ENCODE data around the gene ACOT9.
"Not testable (repeated sequence)": the region's sequence is repeated elsewhere in the genome, so short reads cannot be mapped to it uniquely, and the experiment has no call there.

ACOT9 gene

DNA sequence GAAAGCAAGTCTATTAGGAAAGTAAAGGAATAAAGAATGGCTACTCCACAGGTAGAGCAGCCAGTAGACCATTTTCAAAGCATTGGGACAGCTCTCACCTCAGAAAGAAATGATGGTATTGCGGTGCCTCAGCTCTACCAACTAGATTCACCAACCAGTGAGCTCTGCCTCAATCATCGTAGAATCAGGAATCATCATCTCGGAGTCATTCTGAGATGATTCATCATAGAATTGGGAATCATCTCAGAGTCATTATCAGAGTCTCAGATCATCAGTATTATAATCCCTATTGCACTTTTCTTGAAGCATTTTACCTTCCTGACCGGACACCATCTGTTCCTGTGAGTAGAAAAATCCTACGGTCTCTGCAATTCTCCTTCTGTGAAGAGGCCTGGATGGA, 22.4 kb upstream of the ACOT9 start:
- no peak for DNase-seq

DNA sequence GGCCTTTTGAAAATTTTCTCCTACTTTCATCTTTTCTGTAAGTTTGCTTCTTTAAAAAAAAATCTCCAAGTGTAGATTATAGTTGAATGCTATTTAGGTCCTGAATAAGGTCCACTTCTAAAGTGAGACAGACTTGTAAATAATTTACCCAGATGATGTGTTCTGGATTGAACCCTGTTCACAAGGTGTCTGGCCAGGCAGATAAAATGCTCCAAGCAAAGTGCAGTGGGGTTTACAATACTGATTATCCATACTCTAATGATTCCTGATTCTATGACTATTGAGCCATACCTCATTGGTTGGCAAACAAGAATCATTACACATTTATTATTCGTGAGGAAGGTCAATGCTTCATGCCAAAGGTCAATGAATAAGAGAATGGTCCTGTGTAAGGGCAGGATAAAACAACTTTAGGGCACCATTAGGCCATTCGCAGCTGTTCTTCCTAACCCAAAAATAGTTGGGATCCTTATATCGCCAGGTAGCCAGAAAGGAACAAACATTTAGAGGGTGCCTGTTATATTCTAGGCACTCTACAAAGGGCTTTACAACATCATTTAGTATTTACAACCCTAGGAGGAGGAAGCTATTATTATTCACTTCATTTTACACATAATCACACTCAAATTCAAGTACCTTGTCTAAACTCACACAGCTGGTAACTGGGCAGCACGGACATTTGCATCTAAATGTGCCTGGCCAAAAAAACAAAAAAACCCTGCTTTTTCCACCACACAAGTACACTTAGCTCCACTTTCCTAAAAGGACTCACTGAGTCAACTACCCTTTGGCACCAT, 21.3 kb upstream of the ACOT9 start:
- DNase-seq: peak; percentile 50

DNA sequence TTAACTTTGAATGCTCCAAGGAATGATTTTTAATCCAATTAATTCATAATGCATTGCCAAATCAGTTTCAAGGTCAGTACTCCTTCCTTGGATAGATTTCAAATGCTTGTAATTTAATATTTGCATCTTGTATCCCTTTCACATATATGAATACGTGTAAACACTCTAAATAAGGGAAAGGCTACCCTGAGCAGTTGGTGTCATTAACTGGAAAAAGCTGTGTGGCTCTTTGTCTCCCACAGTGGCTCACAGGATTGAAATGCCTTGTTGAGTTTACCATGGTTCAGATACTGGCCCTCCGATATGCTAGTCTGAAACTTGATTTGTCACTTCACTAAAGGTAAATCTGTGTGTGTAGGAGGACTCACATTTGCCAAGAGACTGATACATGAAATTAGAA, 16.7 kb upstream of the ACOT9 start:
- DNase-seq: no peak

DNA sequence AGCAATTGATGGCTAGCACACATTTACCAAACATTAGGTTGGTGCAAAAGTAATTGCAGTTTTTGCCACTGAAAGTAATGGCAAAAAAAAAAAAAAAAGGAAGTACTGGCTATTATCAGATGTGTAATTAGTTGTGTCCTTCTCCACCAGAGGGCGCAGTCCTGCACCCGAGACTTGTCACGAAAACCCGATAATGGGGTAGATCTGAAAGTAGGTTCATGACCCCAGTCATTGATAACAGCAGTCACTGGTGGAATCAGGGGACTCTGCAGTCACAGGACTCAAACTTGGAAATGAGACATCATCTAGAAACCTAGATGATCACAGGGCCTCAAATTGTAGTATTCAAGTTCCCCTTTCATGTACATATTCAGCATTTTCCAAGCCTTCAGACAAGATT, 13.1 kb upstream of the ACOT9 start:
- DNase-seq: peak; percentile 14

DNA sequence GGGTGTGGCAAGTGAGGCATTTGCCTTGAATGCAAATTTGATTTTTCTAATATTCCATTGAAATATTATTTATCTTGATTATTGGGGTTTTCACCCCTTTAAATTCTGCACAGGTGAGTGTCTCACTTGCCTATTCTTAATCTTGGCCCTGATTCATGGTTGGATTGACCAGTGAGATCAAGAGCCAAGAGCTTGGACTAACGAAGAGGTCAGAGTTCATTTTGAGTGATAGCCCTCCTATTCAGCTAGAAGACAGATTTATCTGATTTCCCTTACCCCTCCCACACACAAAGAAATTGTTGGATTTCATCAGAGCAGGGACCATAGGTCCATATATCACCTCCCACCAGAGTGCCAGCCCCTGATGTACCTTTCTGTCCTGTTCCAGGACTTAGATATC, 11.6 kb upstream of the ACOT9 start:
- no peak for DNase-seq

DNA sequence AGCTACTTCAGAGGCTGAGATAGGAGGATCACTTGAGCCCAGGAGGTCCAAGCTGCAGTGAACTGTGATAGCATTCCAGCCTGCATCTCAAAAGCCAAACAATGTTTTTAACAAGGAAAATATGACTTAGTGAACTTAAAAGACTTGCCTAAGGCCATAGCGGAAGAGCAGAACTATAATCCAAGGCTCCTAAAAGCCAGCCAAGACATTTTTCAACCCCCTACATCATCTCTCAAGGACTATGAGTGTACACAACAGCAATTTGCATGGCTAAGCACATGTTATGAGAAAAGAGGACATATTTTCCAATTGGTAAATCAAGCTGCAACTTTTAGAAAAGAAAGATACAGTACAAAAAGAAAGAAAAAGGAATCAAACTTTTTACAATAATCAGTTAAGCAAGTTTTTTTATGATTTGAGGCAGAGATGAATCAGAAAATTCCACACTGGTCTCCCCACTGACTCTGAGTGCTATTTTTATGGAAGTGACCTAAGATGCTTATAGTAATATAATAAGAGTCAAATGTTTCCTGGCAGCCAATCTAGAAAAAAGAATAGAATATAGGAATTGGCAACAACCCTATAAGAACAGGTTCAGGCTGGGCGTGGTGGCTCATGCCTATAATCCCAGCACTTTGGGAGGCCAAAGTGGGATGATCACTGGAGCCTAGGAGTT, 9.8 kb upstream of the ACOT9 start:
- no peak for DNase-seq

DNA sequence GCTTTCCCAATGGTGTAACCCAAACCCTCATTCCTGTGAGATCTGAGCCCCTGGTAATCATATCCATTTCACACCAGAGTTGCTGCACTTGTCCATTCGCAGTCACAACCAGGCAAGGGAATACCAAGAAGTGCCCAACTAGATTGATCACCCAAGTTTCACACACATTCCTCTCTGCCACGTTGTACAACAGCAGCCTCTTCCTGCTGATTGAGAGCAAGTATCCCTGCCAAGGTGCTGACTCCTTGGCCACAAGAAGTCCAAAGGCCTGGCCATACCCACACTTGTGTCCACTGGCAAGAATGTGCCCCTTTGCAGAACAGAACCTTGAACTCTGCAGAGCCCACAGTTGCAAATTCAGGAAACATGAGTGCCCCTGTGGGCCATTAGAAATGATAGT, 6.5 kb upstream of the ACOT9 start:
- no peak for DNase-seq

DNA sequence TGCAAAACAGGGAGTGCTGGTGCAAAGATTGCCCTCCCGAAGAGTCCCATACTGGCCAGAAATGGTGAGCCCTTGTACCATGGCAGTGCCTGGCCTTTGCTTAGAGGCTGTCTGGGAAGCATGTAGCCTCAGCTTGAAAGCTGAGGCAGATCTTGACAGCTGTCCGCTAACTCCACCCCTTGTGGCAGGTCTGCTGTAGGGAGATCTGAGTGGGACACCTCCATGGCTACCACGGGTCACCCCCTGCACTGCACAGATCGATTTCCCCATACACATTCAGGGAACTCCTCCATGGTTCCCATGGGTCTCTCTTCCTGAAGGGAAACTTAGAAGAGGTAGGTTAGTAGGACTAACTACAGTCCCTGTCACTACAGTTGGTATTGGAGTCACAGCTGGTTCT, 6.1 kb upstream of the ACOT9 start:
- no peak for DNase-seq

DNA sequence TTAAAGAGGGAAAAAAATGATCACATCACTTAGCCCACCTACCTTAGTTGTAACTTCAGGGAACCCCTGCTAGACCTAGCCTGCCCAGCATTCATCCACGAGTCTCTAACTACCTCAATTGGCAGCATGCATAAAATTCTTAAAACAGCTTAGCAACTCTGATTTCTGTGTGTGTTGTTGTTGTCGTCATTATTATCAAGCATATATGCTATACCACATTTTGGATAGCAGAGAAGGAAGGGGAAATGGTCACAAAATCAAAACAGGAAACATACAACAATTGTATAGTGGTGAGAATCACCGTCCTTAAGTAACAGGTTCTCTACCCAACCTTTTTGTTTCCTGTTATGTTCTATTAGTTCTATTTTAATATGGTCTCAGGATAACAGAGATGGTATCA, 2.7 kb upstream of the ACOT9 start:
- no peak for DNase-seq

DNA sequence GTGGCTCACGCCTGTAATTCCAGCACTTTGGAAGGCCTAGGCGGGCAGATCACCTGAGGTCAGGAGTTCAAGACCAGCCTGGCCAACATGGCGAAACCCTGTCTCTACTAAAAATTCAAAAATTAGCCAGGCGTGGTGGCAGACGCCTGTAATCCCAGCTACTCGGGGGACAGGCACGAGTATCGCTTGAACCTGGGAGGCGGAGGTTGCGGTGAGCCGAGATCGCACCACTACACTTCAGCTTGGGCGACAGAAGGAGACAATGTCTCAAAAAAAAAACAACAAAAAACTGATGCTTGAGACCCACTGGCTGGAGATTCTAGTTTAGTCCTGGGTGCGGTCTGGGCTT, 521 bp upstream of the ACOT9 start:
- DNase-seq: not testable (repeated sequence)

DNA sequence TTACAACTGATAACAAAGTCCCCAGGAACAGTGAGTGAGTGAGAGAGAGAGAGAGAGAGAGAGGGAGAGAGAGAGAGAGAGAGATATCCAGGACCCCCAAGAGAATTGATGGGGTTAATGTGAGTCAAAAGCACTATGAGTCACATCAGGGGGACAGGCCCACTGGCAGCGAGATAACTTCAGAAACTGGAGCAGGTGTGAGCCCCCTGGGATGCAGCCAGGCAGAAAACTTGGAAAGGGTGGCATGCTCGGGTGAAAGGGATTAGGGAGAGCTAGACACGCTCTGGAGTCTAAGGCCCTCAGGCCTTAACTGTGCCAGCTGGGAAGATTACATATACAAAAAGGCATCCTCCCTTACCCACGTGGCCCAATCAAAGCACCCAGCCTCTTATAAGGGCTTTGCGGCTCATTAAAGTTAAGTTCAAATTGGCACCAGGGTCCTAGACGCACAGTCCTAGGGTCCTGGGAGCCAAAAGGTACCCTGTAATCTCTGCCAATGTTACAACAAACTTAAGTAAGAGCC, 841 bp downstream of the ACOT9 start:
- DNase-seq: no peak

DNA sequence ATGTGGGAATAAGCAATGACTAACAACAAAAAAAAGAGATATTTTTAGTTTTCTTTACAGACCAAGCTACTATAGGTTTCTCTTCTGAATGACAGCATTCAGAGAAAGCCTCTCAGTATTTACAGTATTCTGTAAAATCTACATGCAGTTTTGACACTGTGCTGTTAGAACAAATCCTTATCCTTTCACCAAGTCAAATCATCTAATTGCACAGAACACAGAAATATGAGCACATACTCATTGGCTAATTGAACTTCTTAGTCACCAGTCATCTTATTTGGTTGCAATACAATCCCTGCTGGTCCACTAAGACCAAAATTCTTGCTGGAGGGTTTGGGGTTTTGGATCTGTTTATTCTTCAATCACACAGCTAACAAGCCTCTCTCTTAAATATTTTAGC, 5.7 kb downstream of the ACOT9 start:
- DNase-seq: no peak

DNA sequence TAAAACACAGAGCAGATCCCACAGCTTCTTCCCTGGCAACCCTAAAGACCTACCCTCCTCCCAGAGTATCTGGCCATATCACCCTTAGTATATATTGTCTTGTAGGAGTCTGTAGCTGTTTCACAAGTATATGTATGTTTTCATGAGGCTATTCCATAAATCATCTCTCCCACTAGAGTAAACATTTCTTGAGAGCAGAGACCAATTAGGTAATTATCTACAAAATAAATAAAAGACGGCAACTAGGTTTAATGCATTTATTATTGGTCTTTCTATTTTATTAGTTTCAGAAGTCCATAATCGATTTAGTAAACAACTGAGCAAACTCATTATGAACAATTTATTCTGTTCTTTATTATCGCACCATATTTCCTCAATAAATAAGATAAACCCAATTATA, 7.0 kb downstream of the ACOT9 start:
- no peak for DNase-seq

DNA sequence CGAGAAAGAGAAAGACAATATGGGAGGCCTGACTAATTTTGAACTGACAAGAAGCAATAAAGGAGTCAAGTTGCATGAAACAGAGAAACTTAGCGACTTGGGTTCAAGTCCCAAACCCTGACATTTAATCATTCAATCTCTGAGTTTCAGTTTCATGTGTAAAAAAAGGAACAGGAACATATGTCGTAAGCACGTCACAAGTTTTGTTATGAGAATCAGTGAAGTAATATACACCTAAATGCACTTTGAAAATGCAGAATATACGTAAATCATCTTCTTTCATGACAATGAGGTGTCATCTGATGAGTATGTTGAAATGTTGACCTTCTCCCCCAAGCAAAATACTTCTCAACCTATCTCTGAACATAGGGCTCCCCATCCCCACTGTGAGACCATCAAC, 10.4 kb downstream of the ACOT9 start:
- DNase-seq: no peak

DNA sequence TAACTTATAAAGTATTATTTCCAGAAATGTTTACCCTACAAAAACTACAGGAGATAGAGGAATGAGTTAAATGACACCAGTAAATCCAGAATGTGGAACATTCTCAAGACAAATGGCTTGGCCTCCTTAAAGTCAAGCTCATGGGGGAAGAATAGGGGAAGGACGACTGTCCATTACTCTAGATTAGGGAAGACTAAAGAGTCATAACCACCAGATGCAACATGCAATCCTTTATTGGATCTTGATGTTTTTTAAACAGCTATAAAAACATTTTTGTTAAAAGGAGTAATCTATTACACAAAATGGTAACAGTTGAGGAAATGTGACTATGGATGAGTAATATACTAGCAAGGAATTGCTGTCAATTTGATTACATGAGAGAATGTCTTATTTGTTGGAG, 11.1 kb downstream of the ACOT9 start:
- no peak for DNase-seq

DNA sequence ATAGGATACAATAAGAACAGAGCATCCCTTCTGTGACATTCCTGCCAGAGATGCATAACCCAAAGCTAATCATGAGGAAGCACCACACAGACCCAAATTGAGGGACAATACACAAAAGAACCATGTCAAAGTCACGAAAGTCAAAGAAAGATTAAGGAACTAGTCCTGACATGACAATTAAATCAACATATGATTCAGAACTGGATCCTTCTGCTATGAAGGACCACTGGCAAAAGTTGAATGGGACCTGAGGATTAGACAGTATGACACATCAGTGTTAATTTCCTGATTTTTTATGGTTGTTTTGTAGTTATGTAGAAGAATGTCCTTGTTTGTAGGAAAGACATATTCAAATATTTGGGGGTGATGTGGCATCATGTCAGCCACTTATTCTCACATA, 13.9 kb downstream of the ACOT9 start:
- DNase-seq: no peak

DNA sequence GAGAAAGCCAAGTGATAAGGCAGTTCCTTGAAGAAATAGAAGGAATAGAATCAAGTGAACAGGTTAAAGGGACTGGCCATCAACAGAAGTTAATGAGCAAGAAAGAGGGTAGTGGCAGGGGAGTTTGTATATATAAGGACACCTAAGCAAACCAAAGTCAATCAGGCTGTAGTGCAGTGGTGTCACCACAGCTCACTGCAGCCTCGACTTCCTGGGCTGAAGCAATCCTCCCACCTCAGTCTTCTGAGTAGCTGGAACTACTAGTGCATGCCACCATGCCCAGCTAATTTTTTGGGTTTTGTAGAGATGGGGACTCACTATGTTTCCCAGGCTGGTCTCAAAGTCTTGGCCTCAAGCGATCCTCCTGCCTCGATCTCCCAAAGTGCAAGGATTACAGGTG, 15.9 kb downstream of the ACOT9 start:
- no peak for DNase-seq

DNA sequence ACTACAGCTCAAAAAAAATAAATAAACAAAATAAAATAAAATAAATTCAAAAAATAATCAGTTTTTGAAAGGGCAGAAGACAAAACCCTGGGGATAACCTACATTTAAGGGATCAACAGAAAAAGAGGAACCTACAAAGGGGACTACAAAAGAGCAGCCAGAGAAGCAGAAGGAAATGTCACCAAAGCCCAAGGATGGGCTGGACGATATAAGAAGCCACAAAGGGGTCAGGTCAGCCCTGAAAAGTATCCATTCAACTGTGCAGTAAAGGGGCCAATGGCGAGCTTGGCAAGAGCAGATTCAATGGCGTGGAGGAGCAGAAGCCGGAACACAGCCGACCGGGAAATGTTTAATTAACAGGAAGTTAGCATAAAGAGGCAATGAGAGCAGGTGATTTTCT, 16.9 kb downstream of the ACOT9 start:
- DNase-seq: no peak

DNA sequence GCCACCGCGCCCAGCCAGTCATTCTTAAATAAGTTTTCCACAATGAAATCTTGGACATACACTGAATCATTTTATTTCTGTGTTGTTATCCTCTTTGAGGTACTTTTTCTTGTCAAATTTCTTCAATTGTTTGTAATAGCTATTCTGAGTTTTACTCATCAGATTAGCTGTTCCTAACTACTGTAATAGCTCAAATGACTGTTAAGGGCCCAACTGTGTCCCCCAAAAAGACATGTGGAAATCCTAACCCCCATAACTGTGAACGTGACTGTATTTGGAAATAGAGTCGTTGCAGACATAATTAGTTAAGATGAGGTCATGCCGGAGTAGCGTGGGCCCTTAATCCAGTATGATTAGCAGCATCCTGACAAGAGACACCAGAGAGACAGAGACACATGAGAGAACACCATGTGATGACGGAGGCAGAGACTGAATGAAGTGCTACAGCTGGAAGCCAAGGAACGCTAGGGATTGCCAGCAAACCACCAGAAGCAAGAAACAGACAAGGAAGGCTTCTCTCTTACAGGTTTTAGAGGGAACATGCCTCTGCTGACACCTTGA, 22.9 kb downstream of the ACOT9 start:
- DNase-seq: no peak

DNA sequence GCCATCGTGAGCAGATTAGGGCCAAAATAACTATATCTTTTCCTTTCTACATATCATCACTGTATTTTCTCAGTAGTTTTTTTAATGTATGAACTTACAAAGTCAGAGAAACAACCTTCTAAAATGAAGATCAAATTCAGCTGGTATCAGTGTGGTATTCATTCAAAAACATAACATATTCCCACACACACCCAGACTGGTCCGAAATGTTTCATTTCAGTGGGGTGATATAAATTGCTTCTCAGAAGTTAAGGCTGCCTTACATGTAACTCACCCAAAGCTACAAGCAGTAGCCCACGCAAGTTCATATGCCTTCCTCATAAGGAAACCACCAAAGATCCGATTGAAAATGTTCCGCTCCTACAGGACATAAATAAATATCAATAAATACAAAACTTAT, 37.8 kb downstream of the ACOT9 start:
- DNase-seq: no peak

DNA sequence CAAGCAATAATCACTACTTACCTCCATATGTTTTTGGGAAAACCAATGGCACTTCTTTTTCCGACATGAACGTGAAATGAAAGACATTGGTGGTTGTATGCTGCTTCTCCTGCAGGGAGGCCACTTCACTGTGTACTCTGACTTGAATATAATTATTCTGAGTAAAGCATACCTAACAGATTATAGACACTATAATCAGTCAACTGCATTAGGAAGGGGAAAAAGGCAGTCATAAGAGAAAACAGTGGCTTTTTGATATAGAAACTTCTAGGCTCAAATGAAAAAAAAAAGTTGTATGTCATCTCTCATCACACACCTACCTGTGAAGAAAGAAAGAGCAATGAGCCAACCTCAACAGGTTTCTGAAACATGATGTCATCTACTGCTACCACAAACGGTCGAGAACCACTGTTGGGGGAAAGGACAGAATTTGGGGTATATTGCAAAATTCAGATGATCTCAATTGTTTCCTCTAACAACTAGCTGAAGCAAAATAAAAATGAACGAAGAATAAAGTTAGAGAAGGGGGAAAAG, 38.3 kb downstream of the ACOT9 start:
- DNase-seq: no peak

DNA sequence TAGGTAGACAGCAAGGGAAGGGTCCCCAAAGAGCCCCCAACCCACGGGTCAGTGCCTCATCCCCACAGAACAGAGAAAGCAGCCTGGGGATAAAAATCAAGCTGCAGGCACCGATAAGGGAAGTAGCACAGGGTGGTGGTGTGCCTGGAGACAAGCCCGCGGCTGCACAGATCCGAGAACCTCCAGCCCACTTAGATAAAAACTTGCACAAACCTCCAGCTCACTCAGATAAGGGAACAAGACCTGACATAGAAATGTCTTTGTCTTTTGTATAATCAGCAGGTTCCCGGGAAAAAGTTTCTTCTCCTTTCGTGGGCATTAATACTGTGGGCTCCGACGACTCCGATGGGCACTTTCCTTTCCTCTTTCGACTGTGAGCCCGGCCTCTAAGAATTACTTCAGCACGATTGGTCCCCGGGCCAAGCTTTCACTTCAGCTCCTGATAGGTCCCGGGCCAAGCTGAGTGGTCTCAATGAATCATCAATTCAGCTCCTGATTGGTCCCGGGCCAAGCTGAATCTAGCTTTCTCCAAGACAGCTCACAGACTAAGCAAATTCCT, 43.4 kb downstream of the ACOT9 start:
- DNase-seq: no peak

DNA sequence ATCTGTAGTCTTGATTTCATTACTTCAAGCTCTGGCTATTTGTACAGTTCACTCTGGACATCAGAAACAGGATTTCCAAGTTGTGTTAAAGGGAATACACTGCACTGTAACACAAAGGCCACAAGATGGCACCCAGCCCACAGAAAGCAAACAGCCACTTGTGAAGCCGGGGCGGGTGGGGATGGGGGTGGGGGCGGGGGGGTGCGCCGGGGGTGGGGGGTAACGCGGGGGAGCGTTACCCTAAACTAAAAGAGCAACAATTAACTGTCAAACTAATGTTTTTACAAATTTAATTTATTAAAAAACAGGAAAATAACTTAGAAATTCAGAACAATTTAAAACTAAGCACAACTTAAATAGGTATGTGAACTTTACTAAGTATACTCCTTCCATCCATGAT, 48.5 kb downstream of the ACOT9 start:
- peak; percentile 44 for DNase-seq

DNA sequence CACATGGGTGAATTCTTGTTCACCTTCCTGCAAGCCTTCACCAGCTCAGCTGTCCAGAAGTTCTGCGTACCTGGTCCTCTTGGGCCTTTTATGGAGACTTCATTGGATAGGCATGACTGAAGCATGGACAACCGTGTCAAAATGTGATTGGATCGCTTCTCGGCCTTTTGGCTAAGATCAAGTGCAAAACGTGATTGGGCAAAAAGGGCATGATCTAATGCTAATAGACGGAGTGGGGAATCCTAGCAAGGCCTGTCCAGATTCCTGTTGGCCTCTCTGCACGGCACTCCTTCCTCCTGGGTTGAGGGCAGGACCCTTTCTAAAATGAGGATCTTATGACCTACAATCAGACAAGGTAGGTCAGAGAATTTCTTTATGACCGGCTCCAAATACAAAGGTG, 50.9 kb downstream of the ACOT9 start:
- no peak for DNase-seq
